Measurements from ENCODE around the gene OAT.

Gene OAT

GRCh38 chr10:124353896-124354295, 64.8 kb downstream of the OAT start:
- no peak for DNase-seq (ENCODE audit: low spot score)

GRCh38 chr10:124353091-124353815, 65.5 kb downstream of the OAT start:
- no peak for DNase-seq (ENCODE audit: low spot score)

GRCh38 chr10:124351481-124352220, 67.1 kb downstream of the OAT start:
- DNase-seq (ENCODE audit: low spot score) = no peak

- DNase-seq (ENCODE audit: low spot score) = no peak
Observed at GRCh38 chr10:124350806-124351205, 67.9 kb downstream of the OAT start.

GRCh38 chr10:124349996-124350280, 68.8 kb downstream of the OAT start:
- DNase-seq (ENCODE audit: low spot score) = no peak

- DNase-seq (ENCODE audit: low spot score) = no peak
Observed at GRCh38 chr10:124349231-124349995, 69.3 kb downstream of the OAT start.

GRCh38 chr10:124348801-124349200, 69.9 kb downstream of the OAT start:
- DNase-seq (ENCODE audit: low spot score) = no peak

- DNase-seq (ENCODE audit: low spot score) = no peak
Observed at GRCh38 chr10:124347956-124348355, 70.8 kb downstream of the OAT start.
